CD14-positive monocyte (primary cell): ENCODE measurements around the gene IRF2. TPM values are rescaled to one million over a fixed set of nuclear protein-coding genes. Genes with fewer than 3 reads are reported as not detected.

Experiments
- DNase-seq, 3 donors: peaks; one replicate each; pipeline ENCODE4 v3.0.0-alpha.2; 2011 to 2022
- H2AFZ ChIP-seq: 2 replicates; pipeline ENCODE4 v1.6.0; 2012; ENCODE audit warnings: mild to moderate bottlenecking, low read depth, low read length, inconsistent platforms; ENCODE audit not compliant: insufficient read depth, poor library complexity, severe bottlenecking
- H3K27ac ChIP-seq, 2 donors: 1 replicate in 1 of 2; 2 replicates in 1 of 2; pipeline ENCODE4 v1.5.1; 2012 to 2013; ENCODE audit warnings: low read length in 2 of 2, control low read depth in 1 of 2, inconsistent platforms in 1 of 2, low read depth in 1 of 2, mild to moderate bottlenecking in 1 of 2
- H3K27me3 ChIP-seq, 2 donors: one replicate each; pipeline versions ENCODE4 v1.6.0 to v1.6.1; 2011 to 2013; ENCODE audit warnings: low read length in 2 of 2; ENCODE audit not compliant: control insufficient read depth in 2 of 2, insufficient read depth in 2 of 2
- H3K36me3 ChIP-seq, 2 donors: replicated peaks in 1 of 2; 1 replicate in 1 of 2; 2 replicates in 1 of 2; pipeline versions ENCODE4 v1.5.1 to v1.6.1; 2012 to 2013; ENCODE audit warnings: low read length in 2 of 2, control low read depth in 1 of 2, inconsistent platforms in 1 of 2, mild to moderate bottlenecking in 1 of 2; ENCODE audit not compliant: insufficient read depth in 2 of 2, control insufficient read depth in 1 of 2
- H3K4me1 ChIP-seq, 2 donors: 1 replicate in 1 of 2; 2 replicates in 1 of 2; pipeline versions ENCODE4 v1.5.1 to v1.6.1; 2012 to 2013; ENCODE audit warnings: low read length in 2 of 2, control low read depth in 1 of 2, inconsistent platforms in 1 of 2, mild to moderate bottlenecking in 1 of 2, moderate library complexity in 1 of 2; ENCODE audit not compliant: insufficient read depth in 2 of 2, control insufficient read depth in 1 of 2
- H3K4me2 ChIP-seq: replicated peaks from 2 replicates; pipeline ENCODE3; 2012; ENCODE audit warnings: low read length, moderate library complexity, mild to moderate bottlenecking; ENCODE audit not compliant: poor library complexity, severe bottlenecking; ENCODE audit errors: extremely low read depth
- H3K4me3 ChIP-seq, 3 experiments: fragments of 200-600 bp in 1 of 3; sonication (generic) in 1 of 3; replicated peaks in 1 of 3; 1 replicate in 2 of 3; 2 replicates in 1 of 3; pipeline ENCODE4 v1.5.1; 2011 to 2013; ENCODE audit warnings: low read length in 3 of 3, mild to moderate bottlenecking in 3 of 3, control low read depth in 2 of 3, low read depth in 2 of 3, inconsistent platforms in 1 of 3, moderate library complexity in 1 of 3
- H3K79me2 ChIP-seq: 2 replicates; pipeline ENCODE4 v1.6.0; 2012; ENCODE audit warnings: mild to moderate bottlenecking, control low read depth, inconsistent platforms, low read length, moderate library complexity; ENCODE audit not compliant: insufficient read depth
- H3K9ac ChIP-seq: 2 replicates; pipeline ENCODE4 v1.6.0; 2017; ENCODE audit warnings: low read length, mild to moderate bottlenecking; ENCODE audit not compliant: insufficient read depth, poor library complexity, severe bottlenecking
- H3K9me3 ChIP-seq, 2 donors: replicated peaks in 1 of 2; 1 replicate in 1 of 2; 2 replicates in 1 of 2; pipeline versions ENCODE4 v1.5.1 to v1.6.1; 2012 to 2013; ENCODE audit warnings: low read length in 2 of 2, control low read depth in 1 of 2; ENCODE audit not compliant: control insufficient read depth in 1 of 2, insufficient read depth in 1 of 2
- H4K20me1 ChIP-seq: 2 replicates; pipeline ENCODE4 v1.6.0; 2012; ENCODE audit warnings: mild to moderate bottlenecking, low read length, control low read depth, moderate library complexity; ENCODE audit not compliant: insufficient read depth
- H3K27ac Mint-ChIP-seq, 7 donors: one replicate each; pipeline ENCODE4 v1.8.0; 2020; ENCODE audit warnings: mild to moderate bottlenecking in 7 of 7, mixed read lengths in 7 of 7, moderate library complexity in 6 of 7, inconsistent platforms in 2 of 7
- H3K27me3 Mint-ChIP-seq, 3 donors: one replicate each; pipeline ENCODE4 v1.8.0; 2021 to 2022; ENCODE audit warnings: low read depth in 3 of 3, mild to moderate bottlenecking in 3 of 3, mixed read lengths in 3 of 3, moderate library complexity in 3 of 3, inconsistent platforms in 1 of 3
- H3K36me3 Mint-ChIP-seq, 2 donors: one replicate each; pipeline ENCODE4 v1.8.0; 2020; ENCODE audit warnings: mixed read lengths in 2 of 2, inconsistent platforms in 1 of 2, mild to moderate bottlenecking in 1 of 2
- H3K4me1 Mint-ChIP-seq: one replicate; pipeline ENCODE4 v1.8.0; 2020; ENCODE audit warnings: mild to moderate bottlenecking, mixed read lengths
- H3K4me3 Mint-ChIP-seq, 2 donors: one replicate each; pipeline ENCODE4 v1.8.0; 2020; ENCODE audit warnings: mild to moderate bottlenecking in 2 of 2, mixed read lengths in 2 of 2, moderate library complexity in 1 of 2
- H3K9me3 Mint-ChIP-seq, 7 donors: one replicate each; pipeline ENCODE4 v1.8.0; 2020 to 2022; ENCODE audit warnings: mixed read lengths in 7 of 7, mild to moderate bottlenecking in 6 of 7, moderate library complexity in 6 of 7, inconsistent platforms in 2 of 7
- WGBS: methylation state at CpG from one replicate; pipeline ENCODE4 v1.1.5; 2013; ENCODE audit warnings: missing lambda C conversion rate; ENCODE audit not compliant: insufficient coverage; 5-methylcytosine and 5-hydroxymethylcytosine counted together
- intact Hi-C, 2 donors: fragments of 100-400 bp; cut with micrococcal nuclease; formaldehyde crosslinking; loops; one replicate each; pipeline versions ENCODE4 v1.15.0 to v1.15.1; 2023
- polyA plus RNA-seq, 3 donors: library from polyadenylated mRNA; depleted of rRNA in 1 of 3; unstranded in 2 of 3; stranded (reverse) in 1 of 3; fragments of 300-500 nt in 2 of 3; fragments of >200 nt in 1 of 3; fragmentation: Illumina TruSeq in 2 of 3; gene quantifications; 1 replicate in 2 of 3; 2 replicates in 1 of 3; pipeline ENCODE4 v1.2.3, GENCODE V29; 2012 to 2021
- TF ChIP-seq, protein P1 (sequence below): fragments of 200-600 bp; IDR thresholded peaks from one replicate; pipeline ENCODE4 v1.8.0; 2022; ENCODE audit warnings: antibody characterized with exemption, mild to moderate bottlenecking

The IRF2 gene
- polyA plus RNA-seq, 3 donors = 51.3 to 76.8 (median 56.1) TPM

DNA sequence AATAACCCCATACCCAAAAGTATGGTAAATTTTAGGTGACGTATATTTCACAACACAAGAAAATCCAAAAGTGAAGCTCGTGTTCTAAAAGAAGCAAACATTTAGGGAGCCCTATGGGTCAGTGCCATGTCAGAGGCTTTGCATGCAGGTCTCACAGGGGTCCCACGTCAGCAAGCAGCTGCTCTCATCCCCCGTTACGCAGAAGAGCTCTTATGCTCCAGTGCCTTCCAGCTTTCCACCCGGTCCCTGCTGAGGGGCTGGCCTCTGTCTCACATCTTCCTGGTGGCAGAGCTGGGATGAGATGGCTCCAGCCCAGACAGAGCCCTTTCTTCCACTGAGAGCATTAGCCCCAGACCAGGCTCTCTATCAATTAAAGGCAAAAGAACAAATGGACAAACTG is 82.0 kb downstream of the IRF2 start:
- Mint-ChIP-seq H3K4me1 (peaks cover 80% of the 10 kb centered on the region), H3K27ac (peak overlapping the region; percentile 91 to 97 (median 96)), H3K9me3 (peaks cover 0 to 3% (median 0%) of the 10 kb centered on the region in 7 donors), H3K27me3 (no peaks in the 10 kb centered on the region), H3K36me3 (peaks cover 83 to 92% of the 10 kb centered on the region in 2 donors), H3K4me3 (peak overlapping the region; percentile 78 to 92)
- Histone ChIP-seq H3K4me3 (peak overlapping the region; percentile 30 to 75 (median 39)), H3K9ac (peak overlapping the region; percentile 61), H3K4me2 (peak overlapping the region; percentile 72), H3K27me3 (no peaks in the 10 kb centered on the region), H3K36me3 (peaks cover 50 to 58% of the 10 kb centered on the region in 2 donors), H4K20me1 (no peaks in the 10 kb centered on the region), H3K79me2 (peaks cover 33% of the 10 kb centered on the region), H2AFZ (no peak overlapping the region), H3K27ac (peak overlapping the region; percentile 92 to 95), H3K4me1 (peaks cover 60 to 73% of the 10 kb centered on the region in 2 donors), H3K9me3 (no peaks in the 10 kb centered on the region)
- DNase-seq = no peak
- WGBS = 91% methylated on average over 4 of the region's 6 CpGs
- intact Hi-C loops = loop anchor here in 1 of 2 donors (5.0 kb wide), 1 partner anchor 45 kb away; no protein-coding TSS in a partner anchor
- TF ChIP-seq, protein P1, sequence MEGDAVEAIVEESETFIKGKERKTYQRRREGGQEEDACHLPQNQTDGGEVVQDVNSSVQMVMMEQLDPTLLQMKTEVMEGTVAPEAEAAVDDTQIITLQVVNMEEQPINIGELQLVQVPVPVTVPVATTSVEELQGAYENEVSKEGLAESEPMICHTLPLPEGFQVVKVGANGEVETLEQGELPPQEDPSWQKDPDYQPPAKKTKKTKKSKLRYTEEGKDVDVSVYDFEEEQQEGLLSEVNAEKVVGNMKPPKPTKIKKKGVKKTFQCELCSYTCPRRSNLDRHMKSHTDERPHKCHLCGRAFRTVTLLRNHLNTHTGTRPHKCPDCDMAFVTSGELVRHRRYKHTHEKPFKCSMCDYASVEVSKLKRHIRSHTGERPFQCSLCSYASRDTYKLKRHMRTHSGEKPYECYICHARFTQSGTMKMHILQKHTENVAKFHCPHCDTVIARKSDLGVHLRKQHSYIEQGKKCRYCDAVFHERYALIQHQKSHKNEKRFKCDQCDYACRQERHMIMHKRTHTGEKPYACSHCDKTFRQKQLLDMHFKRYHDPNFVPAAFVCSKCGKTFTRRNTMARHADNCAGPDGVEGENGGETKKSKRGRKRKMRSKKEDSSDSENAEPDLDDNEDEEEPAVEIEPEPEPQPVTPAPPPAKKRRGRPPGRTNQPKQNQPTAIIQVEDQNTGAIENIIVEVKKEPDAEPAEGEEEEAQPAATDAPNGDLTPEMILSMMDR = no peak

DNA sequence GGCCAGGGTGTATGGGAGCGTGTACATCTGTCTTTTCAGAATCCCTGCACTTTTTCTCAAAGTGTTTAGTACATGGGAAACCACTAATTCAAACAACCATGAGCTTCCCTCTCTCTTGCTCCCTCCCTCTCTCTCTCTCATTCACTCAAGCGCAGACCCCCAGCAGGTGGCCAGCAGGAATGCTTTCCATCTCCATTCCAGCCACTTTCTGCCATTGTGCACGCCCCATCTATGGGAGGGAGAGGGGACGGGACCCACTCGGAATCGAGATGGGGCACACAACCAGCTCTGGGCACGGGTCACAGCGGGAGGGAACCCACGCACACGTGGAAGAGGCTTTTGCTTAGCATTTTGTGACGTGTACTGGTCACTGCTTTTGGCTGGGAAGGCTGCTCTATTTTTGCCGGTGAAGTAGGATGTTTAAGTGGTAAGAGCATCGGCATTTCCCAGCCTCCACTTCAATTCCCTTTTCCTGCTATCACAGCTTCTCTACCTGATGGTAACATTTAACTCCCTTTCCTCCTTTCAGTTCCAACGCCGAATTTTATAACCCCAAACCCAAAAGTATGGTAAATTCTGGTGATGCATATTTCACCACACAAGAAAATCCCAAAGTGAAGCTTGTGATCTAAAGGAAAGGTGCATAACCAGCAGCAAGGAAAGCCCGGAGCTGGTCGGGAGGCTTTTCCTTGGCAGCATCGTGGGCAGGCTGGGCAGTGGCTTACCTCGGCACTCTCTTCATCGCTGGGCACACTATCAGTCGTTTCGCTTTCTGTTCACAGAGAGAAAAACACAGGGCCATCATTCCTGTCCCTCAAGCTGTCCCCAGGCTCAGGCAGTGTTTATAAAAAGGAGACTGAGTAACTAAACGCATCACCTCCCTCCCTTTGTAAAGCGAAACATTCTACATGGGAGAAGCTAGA is 84.1 kb downstream of the IRF2 start:
- no peak overlapping the region for H3K4me3 Mint-ChIP-seq
- peaks cover 47 to 56% of the 10 kb centered on the region in 2 donors for H3K36me3 ChIP-seq
- 95% methylated on average over 9 of the region's 24 CpGs for WGBS

More for the DNA sequence above, 84.1 kb downstream of the IRF2 start:
- Mint-ChIP-seq H3K36me3 (peaks cover 80 to 86% of the 10 kb centered on the region in 2 donors), H3K9me3 (peaks cover 0 to 3% (median 0%) of the 10 kb centered on the region in 7 donors), H3K4me1 (peaks cover 80% of the 10 kb centered on the region), H3K27ac (peak overlapping the region in 4 of 7 donors; percentile 30 to 51 (median 47)), H3K27me3 (no peaks in the 10 kb centered on the region)
- Histone ChIP-seq H3K27ac (peak overlapping the region in 1 of 2 donors; percentile 92), H2AFZ (no peak overlapping the region), H3K9ac (no peak overlapping the region), H3K4me1 (peaks cover 67 to 77% of the 10 kb centered on the region in 2 donors), H3K4me2 (no peak overlapping the region), H4K20me1 (no peaks in the 10 kb centered on the region), H3K4me3 (no peak overlapping the region), H3K27me3 (no peaks in the 10 kb centered on the region), H3K9me3 (no peaks in the 10 kb centered on the region), H3K79me2 (peaks cover 20% of the 10 kb centered on the region)
- TF ChIP-seq, protein P1 = no peak
- no peak for DNase-seq
- intact Hi-C loops = loop anchor here in 1 of 2 donors (5.0 to 10.0 kb wide), 2 partner anchors 43 to 125 kb away; no protein-coding TSS in a partner anchor
